ENCODE data around the gene PITPNM3. TPM values are rescaled to one million over a fixed set of nuclear protein-coding genes. Genes with fewer than 3 reads are reported as not detected.

Gene PITPNM3
- total RNA-seq, 2 experiments from 2014 or later: 0.49 to 0.72 TPM

- DNase-seq: no peak
- no peaks in the 10 kb centered on the region for H3K9me3 Mint-ChIP-seq
- no peaks in the 10 kb centered on the region for H3K27me3 Mint-ChIP-seq
- H3K36me3 Mint-ChIP-seq: no peaks in the 10 kb centered on the region
- peaks cover 2% of the 10 kb centered on the region for H3K4me1 Mint-ChIP-seq
- no peak overlapping the region for H3K27ac Mint-ChIP-seq
- no peak overlapping the region for H3K4me3 Mint-ChIP-seq
Measured at GRCh38 chr17:6468051-6468790, 88.1 kb downstream of the PITPNM3 start.

GRCh38 chr17:6467567-6467966 is 88.8 kb downstream of the PITPNM3 start:
- H3K4me3 Mint-ChIP-seq: no peak overlapping the region
- no peak for DNase-seq
- no peaks in the 10 kb centered on the region for H3K4me1 Mint-ChIP-seq
- H3K27me3 Mint-ChIP-seq: no peaks in the 10 kb centered on the region
- H3K36me3 Mint-ChIP-seq: no peaks in the 10 kb centered on the region
- no peak overlapping the region for H3K27ac Mint-ChIP-seq
- H3K9me3 Mint-ChIP-seq: no peaks in the 10 kb centered on the region

DNA sequence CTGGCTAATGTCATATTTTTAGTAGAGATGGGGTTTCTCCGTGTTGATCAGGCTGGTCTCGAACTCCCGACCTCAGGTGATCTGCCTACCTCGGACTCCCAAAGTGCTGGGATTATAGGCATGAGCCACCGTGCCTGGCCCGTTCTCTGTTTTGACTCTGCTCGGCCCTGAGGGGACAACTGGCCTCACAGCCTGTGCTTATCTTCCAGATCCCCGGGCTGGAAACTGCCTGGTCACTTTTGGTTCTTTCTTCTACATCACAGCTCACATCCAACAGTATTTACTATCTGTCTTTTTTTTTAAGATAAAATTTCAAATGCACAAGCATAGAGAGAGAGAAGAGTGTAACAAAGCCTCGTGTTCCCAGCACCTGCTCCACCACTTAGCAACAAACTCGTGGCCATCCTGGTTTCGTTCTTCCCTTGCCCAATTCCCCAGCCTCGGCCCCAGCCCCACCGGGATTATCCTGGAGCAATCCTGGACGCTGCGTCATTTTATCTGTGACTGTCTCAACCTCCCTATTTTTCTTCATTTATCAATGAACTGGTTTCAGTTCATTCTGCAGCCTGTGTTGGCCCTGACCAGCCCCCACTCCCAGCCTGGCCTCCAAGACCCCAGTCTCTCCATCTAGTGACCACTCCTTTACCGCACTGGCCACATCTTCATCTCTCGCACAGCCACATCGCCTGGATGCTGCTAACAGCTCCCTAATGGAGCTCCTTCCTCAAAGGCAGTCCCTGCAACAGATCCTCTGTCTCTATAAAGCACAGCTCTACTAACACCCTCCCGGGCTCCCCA is 91.0 kb downstream of the PITPNM3 start:
- no peak overlapping the region for H3K27ac Mint-ChIP-seq

GRCh38 chr17:6464446-6465041 is 91.8 kb downstream of the PITPNM3 start:
- Mint-ChIP-seq H3K4me3 (no peak overlapping the region), H3K9me3 (no peaks in the 10 kb centered on the region), H3K27me3 (no peaks in the 10 kb centered on the region), H3K4me1 (peaks cover 9% of the 10 kb centered on the region), H3K27ac (no peak overlapping the region), H3K36me3 (no peaks in the 10 kb centered on the region)
- no peak for DNase-seq

More for the DNA sequence above, 91.0 kb downstream of the PITPNM3 start:
- Mint-ChIP-seq H3K4me3 (no peak overlapping the region), H3K4me1 (peaks cover 9% of the 10 kb centered on the region), H3K36me3 (no peaks in the 10 kb centered on the region), H3K9me3 (no peaks in the 10 kb centered on the region), H3K27me3 (no peaks in the 10 kb centered on the region)
- no peak for DNase-seq

DNA sequence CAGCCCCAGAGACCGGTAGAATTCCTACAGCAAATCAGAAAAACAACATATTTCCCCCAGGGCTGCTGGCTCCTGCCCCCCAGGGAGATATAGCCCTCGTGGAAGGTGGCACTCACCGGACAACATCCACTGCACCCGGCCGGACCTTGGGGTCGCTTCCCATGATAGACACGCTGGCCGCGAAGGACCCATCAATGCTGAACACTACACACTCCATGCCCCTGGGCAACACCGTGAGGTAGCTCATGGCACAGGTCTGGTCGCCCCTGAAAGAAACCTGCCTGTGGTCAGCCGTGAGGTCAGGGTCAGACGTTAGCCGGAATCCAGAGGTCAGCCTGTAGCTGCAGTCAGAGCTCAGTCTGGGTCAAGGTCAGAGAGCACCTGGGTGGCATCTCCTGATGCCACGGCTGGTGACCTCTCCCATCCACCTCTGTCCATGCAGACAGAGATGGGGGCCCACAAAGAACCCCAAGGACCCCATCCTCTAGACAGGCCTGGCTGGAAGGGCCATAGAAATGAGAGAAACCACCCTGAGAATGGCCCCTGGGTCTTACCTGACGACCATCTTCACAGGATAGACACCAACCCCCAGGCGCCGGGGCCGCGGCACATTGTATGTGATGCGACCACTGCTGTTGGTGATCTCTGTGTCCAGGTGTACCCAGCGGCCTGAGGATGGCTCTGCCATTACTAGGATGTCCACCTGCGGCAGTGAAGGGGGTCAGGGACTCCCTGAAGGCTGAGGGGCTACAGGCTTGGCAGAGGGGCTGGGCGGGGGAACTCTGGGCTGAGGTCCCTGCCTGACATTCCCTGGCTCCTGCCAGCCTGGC is 92.5 kb downstream of the PITPNM3 start:
- Mint-ChIP-seq H3K9me3 (no peaks in the 10 kb centered on the region), H3K36me3 (no peaks in the 10 kb centered on the region), H3K27ac (no peak overlapping the region), H3K4me1 (peaks cover 9% of the 10 kb centered on the region), H3K27me3 (no peaks in the 10 kb centered on the region), H3K4me3 (no peak overlapping the region)
- no peak for DNase-seq

DNA sequence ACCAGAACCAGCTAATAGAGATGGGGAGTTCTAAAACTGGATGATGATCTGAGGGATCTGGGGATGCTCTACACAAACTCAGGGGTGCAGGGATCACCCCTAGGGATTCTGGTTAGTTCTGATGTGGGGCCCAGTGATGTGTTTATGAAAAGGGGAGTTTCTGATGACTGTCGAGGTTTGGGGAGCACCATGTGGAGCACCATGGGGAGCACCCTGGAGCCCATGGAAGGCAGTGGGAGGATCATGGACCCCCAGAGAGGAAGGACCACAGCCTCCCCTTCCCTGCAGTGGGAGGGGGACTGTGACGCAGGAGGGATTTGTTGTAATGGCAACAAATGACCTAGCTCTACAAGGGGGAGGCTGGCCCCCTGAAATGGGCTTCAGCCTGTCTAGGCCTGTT is 93.7 kb downstream of the PITPNM3 start:
- H3K4me1 Mint-ChIP-seq: peaks cover 9% of the 10 kb centered on the region
- H3K27me3 Mint-ChIP-seq: no peaks in the 10 kb centered on the region
- H3K27ac Mint-ChIP-seq: no peak overlapping the region
- H3K36me3 Mint-ChIP-seq: no peaks in the 10 kb centered on the region
- no peaks in the 10 kb centered on the region for H3K9me3 Mint-ChIP-seq
- no peak overlapping the region for H3K4me3 Mint-ChIP-seq
- no peak for DNase-seq

- Mint-ChIP-seq H3K4me3 (no peak overlapping the region), H3K36me3 (no peaks in the 10 kb centered on the region), H3K27ac (no peak overlapping the region), H3K4me1 (peaks cover 12% of the 10 kb centered on the region), H3K27me3 (no peaks in the 10 kb centered on the region), H3K9me3 (no peaks in the 10 kb centered on the region)
- DNase-seq: peak; percentile 29
Measured at GRCh38 chr17:6461792-6462524, 94.4 kb downstream of the PITPNM3 start.

DNA sequence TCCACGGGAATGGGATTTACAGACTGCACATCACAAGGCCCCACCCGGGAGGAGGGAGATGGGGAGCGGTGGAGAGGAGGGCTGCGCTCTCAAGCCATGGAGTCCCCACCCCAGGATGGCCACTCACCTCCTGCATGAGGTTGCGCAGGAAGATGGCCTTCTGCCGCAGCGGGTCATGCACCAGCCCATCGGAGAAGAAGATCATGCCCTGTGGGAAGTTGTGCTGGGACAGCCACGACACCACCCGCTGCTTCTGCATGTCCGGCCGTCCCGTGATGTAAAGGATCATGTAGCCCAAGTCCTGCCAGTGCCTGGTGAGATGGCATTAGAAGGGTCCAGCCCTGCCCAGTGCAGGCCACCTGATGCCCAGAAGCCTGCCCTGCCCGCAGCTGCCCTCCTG is 95.1 kb downstream of the PITPNM3 start:
- DNase-seq: no peak
- no peaks in the 10 kb centered on the region for H3K27me3 Mint-ChIP-seq
- peaks cover 12% of the 10 kb centered on the region for H3K4me1 Mint-ChIP-seq
- no peak overlapping the region for H3K27ac Mint-ChIP-seq
- H3K4me3 Mint-ChIP-seq: no peak overlapping the region
- no peaks in the 10 kb centered on the region for H3K9me3 Mint-ChIP-seq
- H3K36me3 Mint-ChIP-seq: no peaks in the 10 kb centered on the region

DNA sequence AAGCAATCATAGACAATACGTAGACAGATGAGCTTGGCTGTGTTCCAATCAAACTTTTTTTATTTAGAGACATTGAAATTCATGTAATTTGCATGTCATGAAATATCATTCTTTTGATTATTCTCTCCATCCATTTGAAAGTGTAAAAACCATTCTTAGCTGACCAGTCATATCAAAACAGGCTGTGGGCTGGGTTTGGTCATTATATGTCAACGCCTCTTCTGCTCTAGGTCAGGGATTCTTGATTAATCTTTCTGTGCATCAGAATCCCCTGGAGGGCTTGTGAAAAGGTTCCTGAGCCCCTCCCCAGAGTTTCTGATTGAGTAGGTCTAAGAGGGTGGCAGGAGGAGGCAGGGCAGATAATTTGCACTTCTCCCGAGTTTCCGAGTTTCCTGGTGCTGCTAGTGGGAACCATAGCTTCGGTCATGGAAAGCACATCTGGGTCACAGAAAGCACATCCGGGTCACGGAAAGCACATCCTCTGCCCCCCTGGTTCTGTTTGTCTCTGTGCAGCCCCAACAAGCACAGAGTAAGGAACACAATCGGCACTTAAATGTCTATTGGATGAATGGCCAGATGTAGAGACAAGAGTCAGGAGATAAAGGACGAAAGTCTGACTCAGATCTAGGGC is 95.7 kb downstream of the PITPNM3 start:
- Mint-ChIP-seq H3K36me3 (no peaks in the 10 kb centered on the region), H3K27ac (no peak overlapping the region), H3K4me1 (peaks cover 12% of the 10 kb centered on the region), H3K9me3 (no peaks in the 10 kb centered on the region), H3K4me3 (no peak overlapping the region), H3K27me3 (no peaks in the 10 kb centered on the region)
- no peak for DNase-seq

GRCh38 chr17:6458460-6458950 is 97.8 kb downstream of the PITPNM3 start:
- DNase-seq: no peak
- no peak overlapping the region for H3K4me3 Mint-ChIP-seq
- H3K9me3 Mint-ChIP-seq: no peaks in the 10 kb centered on the region
- peaks cover 12% of the 10 kb centered on the region for H3K4me1 Mint-ChIP-seq
- H3K27ac Mint-ChIP-seq: no peak overlapping the region
- H3K27me3 Mint-ChIP-seq: no peaks in the 10 kb centered on the region
- no peaks in the 10 kb centered on the region for H3K36me3 Mint-ChIP-seq

GRCh38 chr17:6457688-6458459 is 98.5 kb downstream of the PITPNM3 start:
- Mint-ChIP-seq H3K36me3 (no peaks in the 10 kb centered on the region), H3K4me1 (peaks cover 12% of the 10 kb centered on the region), H3K27ac (no peak overlapping the region), H3K4me3 (no peak overlapping the region), H3K27me3 (no peaks in the 10 kb centered on the region), H3K9me3 (no peaks in the 10 kb centered on the region)
- no peak for DNase-seq

GRCh38 chr17:6456914-6457687 is 99.3 kb downstream of the PITPNM3 start:
- no peaks in the 10 kb centered on the region for H3K36me3 Mint-ChIP-seq
- no peaks in the 10 kb centered on the region for H3K9me3 Mint-ChIP-seq
- no peaks in the 10 kb centered on the region for H3K27me3 Mint-ChIP-seq
- no peak for DNase-seq
- H3K4me3 Mint-ChIP-seq: no peak overlapping the region
- H3K4me1 Mint-ChIP-seq: peaks cover 9% of the 10 kb centered on the region
- no peak overlapping the region for H3K27ac Mint-ChIP-seq

GRCh38 chr17:6456321-6456720 is 100.0 kb downstream of the PITPNM3 start:
- no peak for DNase-seq
- H3K9me3 Mint-ChIP-seq: no peaks in the 10 kb centered on the region
- no peaks in the 10 kb centered on the region for H3K27me3 Mint-ChIP-seq
- no peak overlapping the region for H3K27ac Mint-ChIP-seq
- H3K36me3 Mint-ChIP-seq: no peaks in the 10 kb centered on the region
- H3K4me3 Mint-ChIP-seq: no peak overlapping the region
- H3K4me1 Mint-ChIP-seq: peaks cover 6% of the 10 kb centered on the region
